HG03139 (cell line): ENCODE data around the gene FCN2.
"Not testable (repeated sequence)": the region's sequence is repeated elsewhere in the genome, so short reads cannot be mapped to it uniquely, and the experiment has no call there.

Source experiments
- ATAC-seq: cut with Tn5 transposase; IDR thresholded peaks from one replicate; pipeline ENCODE4 v1.9.1; 2021; ENCODE audit not compliant: unreplicated experiment

Gene FCN2

GRCh38 chr9:134847138-134847537, 33.5 kb upstream of the FCN2 start:
- no peak for ATAC-seq

- ATAC-seq, result no peak
These were observed 32.7 kb upstream of the FCN2 start for GRCh38 chr9:134847752-134848432.

- ATAC-seq, result no peak
These were observed 32.1 kb upstream of the FCN2 start for GRCh38 chr9:134848504-134848903.

GRCh38 chr9:134850611-134851010, 30.0 kb upstream of the FCN2 start:
- no peak for ATAC-seq

GRCh38 chr9:134851020-134851419, 29.6 kb upstream of the FCN2 start:
- ATAC-seq, result no peak

GRCh38 chr9:134852906-134853654, 27.5 kb upstream of the FCN2 start:
- ATAC-seq, result no peak

- ATAC-seq, result no peak
These were observed 26.7 kb upstream of the FCN2 start for GRCh38 chr9:134853893-134854292.

- ATAC-seq, result no peak
These were observed 26.0 kb upstream of the FCN2 start for GRCh38 chr9:134854541-134854981.

- no peak for ATAC-seq
These were observed 25.2 kb upstream of the FCN2 start for GRCh38 chr9:134855231-134855899.

- no peak for ATAC-seq
These were observed 24.7 kb upstream of the FCN2 start for GRCh38 chr9:134855900-134856377.

- not testable (repeated sequence) for ATAC-seq
These were observed 23.2 kb upstream of the FCN2 start for GRCh38 chr9:134857451-134857850.

- peak; percentile 63 for ATAC-seq
These were observed 22.4 kb upstream of the FCN2 start for GRCh38 chr9:134858051-134858841.

- ATAC-seq, result no peak
These were observed 20.1 kb upstream of the FCN2 start for GRCh38 chr9:134860510-134860909.

- ATAC-seq, result no peak
These were observed 18.8 kb upstream of the FCN2 start for GRCh38 chr9:134861595-134862334.

- no peak for ATAC-seq
These were observed 17.2 kb upstream of the FCN2 start for GRCh38 chr9:134863306-134863902.

- no peak for ATAC-seq
These were observed 16.4 kb upstream of the FCN2 start for GRCh38 chr9:134863941-134864820.

- ATAC-seq, result no peak
These were observed 15.8 kb upstream of the FCN2 start for GRCh38 chr9:134864821-134865190.

GRCh38 chr9:134867917-134868750, 12.5 kb upstream of the FCN2 start:
- ATAC-seq, result no peak
